A673 (cell line): ENCODE results near the gene SEMA3E.

Experiments used
- EZH2 ChIP-seq: fragments of 200-600 bp; sonication (generic); IDR thresholded peaks from 2 replicates; pipeline ENCODE4 v1.6.1; 2017; ENCODE audit warnings: borderline replicate concordance, low read depth, mild to moderate bottlenecking, mixed read lengths, antibody characterized with exemption, low read length; ENCODE audit not compliant: poor library complexity, severe bottlenecking
- TF ChIP-seq, protein P1 (sequence below): fragments of 300-800, 200-600 bp; sonication (generic); conservative IDR thresholded peaks from 2 replicates; pipeline ENCODE4 v1.5.1; 2017; ENCODE audit warnings: low read depth, mild to moderate bottlenecking, antibody characterized with exemption, low read length, moderate library complexity, mixed read lengths

DNA sequence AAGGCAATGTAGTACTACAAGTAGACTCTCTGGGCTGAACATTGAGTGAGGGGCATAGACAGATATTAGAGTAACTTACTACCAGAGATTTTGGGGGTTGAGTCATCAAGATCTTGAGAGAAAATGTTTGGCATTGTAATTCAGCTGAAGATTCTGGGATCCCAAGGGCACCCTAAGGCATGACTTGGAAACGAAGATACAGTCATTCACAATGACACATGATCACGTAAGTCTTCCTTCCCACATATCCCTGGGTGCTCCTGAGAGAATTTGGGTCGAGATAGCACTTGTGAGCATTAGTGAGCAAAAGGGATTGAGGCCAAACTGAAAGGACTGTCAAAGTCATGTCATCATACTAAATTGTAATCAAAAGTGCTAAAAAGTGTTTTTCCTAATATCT, 293.8 kb downstream of the SEMA3E start:
- TF ChIP-seq, protein P1, sequence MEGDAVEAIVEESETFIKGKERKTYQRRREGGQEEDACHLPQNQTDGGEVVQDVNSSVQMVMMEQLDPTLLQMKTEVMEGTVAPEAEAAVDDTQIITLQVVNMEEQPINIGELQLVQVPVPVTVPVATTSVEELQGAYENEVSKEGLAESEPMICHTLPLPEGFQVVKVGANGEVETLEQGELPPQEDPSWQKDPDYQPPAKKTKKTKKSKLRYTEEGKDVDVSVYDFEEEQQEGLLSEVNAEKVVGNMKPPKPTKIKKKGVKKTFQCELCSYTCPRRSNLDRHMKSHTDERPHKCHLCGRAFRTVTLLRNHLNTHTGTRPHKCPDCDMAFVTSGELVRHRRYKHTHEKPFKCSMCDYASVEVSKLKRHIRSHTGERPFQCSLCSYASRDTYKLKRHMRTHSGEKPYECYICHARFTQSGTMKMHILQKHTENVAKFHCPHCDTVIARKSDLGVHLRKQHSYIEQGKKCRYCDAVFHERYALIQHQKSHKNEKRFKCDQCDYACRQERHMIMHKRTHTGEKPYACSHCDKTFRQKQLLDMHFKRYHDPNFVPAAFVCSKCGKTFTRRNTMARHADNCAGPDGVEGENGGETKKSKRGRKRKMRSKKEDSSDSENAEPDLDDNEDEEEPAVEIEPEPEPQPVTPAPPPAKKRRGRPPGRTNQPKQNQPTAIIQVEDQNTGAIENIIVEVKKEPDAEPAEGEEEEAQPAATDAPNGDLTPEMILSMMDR: no peak
- no peak for TF ChIP-seq EZH2
